Effector memory CD8-positive, alpha-beta T cell (primary cell): ENCODE measurements around the gene DDX56.

Source experiments
- ATAC-seq: fragments of 150-1000 bp; cut with Tn5 transposase; replicated peaks from 2 replicates; pipeline ENCODE4 v1.10.0; 2021; ENCODE audit warnings: mild to moderate bottlenecking, moderate library complexity
- DNase-seq, 3 experiments: peaks; one replicate each; pipeline ENCODE4 v3.0.0; 2021
- H3K27ac Mint-ChIP-seq, 2 donors: one replicate each; pipeline ENCODE4 v1.8.0; 2022; ENCODE audit warnings: mild to moderate bottlenecking in 2 of 2, mixed read lengths in 2 of 2, moderate library complexity in 2 of 2
- H3K27me3 Mint-ChIP-seq, 2 donors: one replicate each; pipeline ENCODE4 v1.8.0; 2022; ENCODE audit warnings: mixed read lengths in 2 of 2
- H3K36me3 Mint-ChIP-seq: one replicate; pipeline ENCODE4 v1.8.0; 2022; ENCODE audit warnings: mild to moderate bottlenecking, moderate library complexity, mixed read lengths; ENCODE audit not compliant: insufficient read depth
- H3K4me1 Mint-ChIP-seq, 2 donors: one replicate each; pipeline ENCODE4 v1.8.0; 2022; ENCODE audit warnings: low read depth in 2 of 2, mixed read lengths in 2 of 2
- H3K4me3 Mint-ChIP-seq, 2 donors: one replicate each; pipeline ENCODE4 v1.8.0; 2022; ENCODE audit warnings: mild to moderate bottlenecking in 2 of 2, mixed read lengths in 2 of 2, moderate library complexity in 2 of 2
- H3K9me3 Mint-ChIP-seq, 2 donors: one replicate each; pipeline ENCODE4 v1.8.0; 2022; ENCODE audit warnings: mixed read lengths in 2 of 2

The DDX56 gene

GRCh38 chr7:44533301-44534055 is 40.2 kb downstream of the DDX56 start:
- Mint-ChIP-seq H3K36me3 (no peaks in the 10 kb centered on the region), H3K4me1 (peaks cover 0 to 3% of the 10 kb centered on the region in 2 donors), H3K27me3 (peaks cover 0 to 8% of the 10 kb centered on the region in 2 donors), H3K9me3 (no peaks in the 10 kb centered on the region), H3K27ac (no peak overlapping the region), H3K4me3 (no peak overlapping the region)
- DNase-seq (no peak), ATAC-seq (no peak)

DNA sequence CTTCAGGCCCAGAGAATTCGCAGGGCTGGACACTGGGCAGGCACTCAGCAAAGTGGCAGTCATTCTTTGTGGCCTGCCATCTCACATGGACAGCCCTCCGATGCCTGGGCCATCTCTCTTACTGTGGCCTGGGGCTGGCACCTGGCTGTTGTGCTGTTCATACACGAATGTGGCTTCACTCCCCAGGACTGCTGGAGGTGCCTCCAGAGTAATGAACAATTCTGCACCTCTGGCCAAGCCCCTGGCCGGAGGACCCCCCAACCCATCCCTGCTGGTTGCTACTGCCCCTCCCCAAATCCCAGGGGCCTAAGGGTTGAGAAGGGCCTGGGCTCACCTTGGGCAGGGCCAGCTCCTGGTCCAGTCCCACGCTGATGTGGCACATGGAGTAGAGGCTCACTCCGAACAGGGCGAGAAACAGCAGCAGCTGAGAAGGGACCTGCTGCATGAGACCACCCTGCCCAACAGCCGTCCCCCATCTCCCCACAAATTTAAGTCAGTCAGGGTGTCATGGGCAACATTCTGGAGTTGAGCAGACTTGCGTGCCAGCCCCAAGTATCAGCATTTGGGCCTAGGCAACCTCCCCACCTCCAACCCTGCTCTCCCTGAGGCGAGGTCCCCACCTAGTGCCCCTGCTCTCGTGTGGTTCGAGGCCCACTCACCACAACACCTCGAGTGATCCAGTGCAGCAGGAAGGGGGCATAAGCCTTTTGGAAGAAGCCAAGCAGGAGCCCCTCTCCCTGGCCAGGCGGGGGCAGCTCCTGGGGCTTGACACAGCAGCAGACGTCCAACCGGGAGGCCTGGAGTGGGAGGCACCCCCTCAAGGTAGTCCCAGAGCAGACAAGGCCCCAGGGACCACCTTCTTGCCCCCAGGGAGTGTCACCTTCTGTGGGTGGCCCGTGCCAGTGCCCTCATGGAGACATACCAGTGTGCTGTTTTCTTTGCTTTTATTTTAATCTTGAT is 42.0 kb downstream of the DDX56 start:
- Mint-ChIP-seq H3K27me3 (peaks cover 0 to 8% of the 10 kb centered on the region in 2 donors), H3K36me3 (no peaks in the 10 kb centered on the region), H3K9me3 (no peaks in the 10 kb centered on the region), H3K27ac (no peak overlapping the region), H3K4me3 (no peak overlapping the region), H3K4me1 (peaks cover 0 to 3% of the 10 kb centered on the region in 2 donors)
- no peak for DNase-seq
- ATAC-seq, result no peak

DNA sequence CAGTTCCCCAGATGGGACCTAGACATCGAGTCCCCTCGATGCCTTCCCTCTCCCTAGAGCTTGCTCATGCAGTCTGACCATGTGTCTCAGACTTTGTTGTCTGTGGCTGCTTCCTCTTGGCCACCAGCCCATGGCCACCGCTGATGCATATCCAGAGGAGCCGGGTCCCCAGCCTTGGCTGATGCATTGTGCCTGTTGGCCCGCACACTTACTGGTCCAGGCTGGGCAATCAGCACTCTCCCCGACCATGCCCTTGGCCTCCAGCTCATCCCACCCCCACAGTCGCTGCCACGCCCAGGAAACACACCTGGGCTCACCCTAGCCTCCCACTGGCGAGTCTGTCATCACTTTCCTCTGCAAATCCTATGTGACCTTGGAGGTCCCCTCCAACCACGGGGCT is 42.7 kb downstream of the DDX56 start:
- no peaks in the 10 kb centered on the region for H3K9me3 Mint-ChIP-seq
- no peak overlapping the region for H3K27ac Mint-ChIP-seq
- DNase-seq (no peak), ATAC-seq (no peak)
- H3K36me3 Mint-ChIP-seq, result no peaks in the 10 kb centered on the region
- H3K4me3 Mint-ChIP-seq, result no peak overlapping the region
- H3K4me1 Mint-ChIP-seq, result peaks cover 0 to 3% of the 10 kb centered on the region in 2 donors
- peaks cover 0 to 8% of the 10 kb centered on the region in 2 donors for H3K27me3 Mint-ChIP-seq

DNA sequence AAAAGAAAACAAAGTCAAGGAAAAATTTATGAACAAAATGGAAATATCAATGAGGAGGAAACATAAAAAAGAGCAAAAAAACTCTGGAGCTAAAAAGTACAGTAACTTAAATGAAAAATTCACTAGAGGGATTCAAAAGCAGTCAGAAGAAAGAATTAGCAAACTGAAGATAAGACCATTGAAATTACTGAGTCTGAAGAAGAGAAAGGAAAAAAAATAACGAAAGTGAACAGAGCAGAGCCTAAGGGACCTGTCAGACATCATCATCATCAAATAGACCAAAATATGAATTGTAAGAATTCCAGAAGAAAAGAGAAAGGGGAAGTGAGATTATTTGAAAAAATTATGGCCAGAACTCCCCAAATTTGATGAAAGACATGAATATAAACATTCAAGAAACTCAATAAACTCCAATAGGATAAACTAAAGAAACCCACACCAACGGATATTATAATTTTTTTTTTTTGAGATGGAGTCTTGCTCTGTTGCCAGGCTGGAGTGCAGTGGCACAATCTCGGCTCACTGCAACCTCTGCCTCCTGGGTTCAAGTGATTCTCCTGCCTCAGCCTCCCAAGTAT is 48.8 kb downstream of the DDX56 start:
- Mint-ChIP-seq H3K4me3 (no peak overlapping the region), H3K4me1 (no peaks in the 10 kb centered on the region), H3K9me3 (peaks cover 0 to 8% of the 10 kb centered on the region in 2 donors), H3K36me3 (no peaks in the 10 kb centered on the region), H3K27me3 (peaks cover 15 to 41% of the 10 kb centered on the region in 2 donors), H3K27ac (no peak overlapping the region)
- no peak for ATAC-seq
- no peak for DNase-seq

DNA sequence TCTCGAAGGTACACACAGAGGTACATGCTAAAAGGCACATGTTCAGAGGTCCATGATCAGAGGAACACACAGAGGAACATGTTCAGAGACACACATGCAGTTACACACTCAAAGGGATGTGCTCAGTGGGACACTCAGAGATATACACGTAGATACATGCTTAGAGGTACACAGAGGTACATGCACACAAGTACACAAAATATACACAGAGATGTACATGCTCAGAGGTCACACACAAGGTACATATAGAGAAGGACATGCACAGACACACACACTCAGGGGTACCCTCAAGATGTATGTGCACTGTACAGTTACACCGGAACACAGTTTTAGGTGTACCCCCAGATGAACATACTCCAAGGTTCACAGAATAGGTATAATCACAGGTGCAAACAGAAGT is 51.4 kb downstream of the DDX56 start:
- Mint-ChIP-seq H3K36me3 (no peaks in the 10 kb centered on the region), H3K9me3 (peaks cover 0 to 8% of the 10 kb centered on the region in 2 donors), H3K4me1 (no peaks in the 10 kb centered on the region), H3K4me3 (no peak overlapping the region), H3K27me3 (peaks cover 15 to 48% of the 10 kb centered on the region in 2 donors), H3K27ac (no peak overlapping the region)
- no peak for DNase-seq
- ATAC-seq, result no peak

GRCh38 chr7:44521347-44522095 is 52.2 kb downstream of the DDX56 start:
- Mint-ChIP-seq H3K36me3 (no peaks in the 10 kb centered on the region), H3K27ac (no peak overlapping the region), H3K9me3 (peaks cover 0 to 8% of the 10 kb centered on the region in 2 donors), H3K27me3 (peaks cover 15 to 48% of the 10 kb centered on the region in 2 donors), H3K4me3 (no peak overlapping the region), H3K4me1 (no peaks in the 10 kb centered on the region)
- DNase-seq, result no peak
- ATAC-seq, result no peak

DNA sequence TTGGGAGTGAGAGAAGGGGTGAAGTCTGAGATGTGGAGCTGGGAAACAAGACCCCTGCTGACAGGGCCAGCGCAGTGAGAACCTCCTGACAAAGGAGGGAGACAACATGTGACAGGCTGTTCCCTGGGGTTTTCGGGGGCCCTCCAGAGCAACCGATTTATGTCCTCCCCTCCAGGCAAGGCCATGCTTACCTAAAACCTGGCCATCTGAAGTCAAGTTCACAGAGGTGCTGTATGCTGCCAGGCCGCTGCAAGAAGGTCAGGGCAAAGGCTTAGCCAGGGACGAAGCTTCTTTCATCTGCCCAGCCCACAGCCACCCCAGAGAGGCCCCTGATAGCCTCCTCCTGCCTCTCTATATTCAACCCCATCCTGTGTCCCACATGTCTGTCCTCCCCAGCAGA is 53.1 kb downstream of the DDX56 start:
- Mint-ChIP-seq H3K27ac (no peak overlapping the region), H3K36me3 (no peaks in the 10 kb centered on the region), H3K4me3 (no peak overlapping the region), H3K9me3 (peaks cover 0 to 8% of the 10 kb centered on the region in 2 donors), H3K4me1 (no peaks in the 10 kb centered on the region), H3K27me3 (peaks cover 15 to 48% of the 10 kb centered on the region in 2 donors)
- ATAC-seq, result no peak
- DNase-seq, result no peak

- no peak for ATAC-seq
- Mint-ChIP-seq H3K36me3 (no peaks in the 10 kb centered on the region), H3K27ac (no peak overlapping the region), H3K9me3 (peaks cover 0 to 5% of the 10 kb centered on the region in 2 donors), H3K4me1 (no peaks in the 10 kb centered on the region), H3K27me3 (peaks cover 15 to 48% of the 10 kb centered on the region in 2 donors), H3K4me3 (no peak overlapping the region)
- DNase-seq, result no peak
These were observed 54.2 kb downstream of the DDX56 start for GRCh38 chr7:44519546-44519945.

DNA sequence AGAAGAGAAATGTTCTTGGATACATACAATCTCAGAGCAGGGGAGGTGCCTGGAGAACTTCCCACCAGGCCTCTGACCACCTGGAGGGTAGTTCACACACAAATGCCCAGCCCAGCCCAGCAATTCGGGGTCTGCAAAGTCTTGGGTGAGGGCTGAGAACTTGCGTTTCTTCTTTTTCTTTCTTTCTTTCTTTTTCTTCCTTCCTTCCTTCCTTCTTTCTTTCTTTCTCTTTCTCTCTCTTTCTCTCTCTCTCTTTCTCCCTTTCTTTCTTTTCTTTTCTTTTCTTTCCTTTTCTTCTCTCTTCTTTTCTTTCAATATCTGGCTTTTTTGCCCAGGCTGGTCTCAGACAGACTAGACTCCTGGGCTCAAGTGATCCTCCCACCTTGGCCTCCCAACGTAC is 54.9 kb downstream of the DDX56 start:
- H3K27me3 Mint-ChIP-seq, result peaks cover 10 to 40% of the 10 kb centered on the region in 2 donors

GRCh38 chr7:44517175-44517574 is 56.5 kb downstream of the DDX56 start:
- peaks cover 8 to 34% of the 10 kb centered on the region in 2 donors for H3K27me3 Mint-ChIP-seq
- no peak overlapping the region for H3K27ac Mint-ChIP-seq
- no peaks in the 10 kb centered on the region for H3K36me3 Mint-ChIP-seq
- H3K9me3 Mint-ChIP-seq, result no peaks in the 10 kb centered on the region
- DNase-seq (no peak), ATAC-seq (no peak)
- no peaks in the 10 kb centered on the region for H3K4me1 Mint-ChIP-seq
- no peak overlapping the region for H3K4me3 Mint-ChIP-seq

More for the DNA sequence above, 54.9 kb downstream of the DDX56 start:
- ATAC-seq (no peak), DNase-seq (no peak)
- no peaks in the 10 kb centered on the region for H3K4me1 Mint-ChIP-seq
- H3K4me3 Mint-ChIP-seq, result no peak overlapping the region
- peaks cover 0 to under 1% of the 10 kb centered on the region in 2 donors for H3K9me3 Mint-ChIP-seq
- H3K27ac Mint-ChIP-seq, result no peak overlapping the region
- H3K36me3 Mint-ChIP-seq, result no peaks in the 10 kb centered on the region
